H9 (cell line): ENCODE results near the gene GPD1. TPM values are rescaled to one million over a fixed set of nuclear protein-coding genes. Genes with fewer than 3 reads are reported as not detected.

Experiments
- DNase-seq: peaks from one replicate; pipeline ENCODE4 v3.0.0-alpha.2; 2017
- H2AFZ ChIP-seq: one replicate; pipeline ENCODE4 v1.6.1; 2013; ENCODE audit warnings: mild to moderate bottlenecking, low read length, control low read depth, moderate library complexity
- H2AK5ac ChIP-seq: 2 replicates; pipeline ENCODE4 v1.6.1; 2013; ENCODE audit warnings: low read length, control low read depth, mixed read lengths; ENCODE audit not compliant: insufficient read length
- H2BK120ac ChIP-seq: one replicate; pipeline ENCODE4 v1.6.1; 2013; ENCODE audit warnings: low read depth, mild to moderate bottlenecking, low read length, control low read depth, inconsistent platforms; ENCODE audit not compliant: poor library complexity, severe bottlenecking
- H2BK12ac ChIP-seq: 2 replicates; pipeline ENCODE4 v1.6.1; 2013; ENCODE audit warnings: low read length, control low read depth, mixed read lengths, low read depth; ENCODE audit not compliant: insufficient read length
- H2BK15ac ChIP-seq: 2 replicates; pipeline ENCODE4 v1.6.1; 2013; ENCODE audit warnings: low read depth, low read length, control low read depth
- H2BK20ac ChIP-seq: one replicate; pipeline ENCODE4 v1.6.1; 2013; ENCODE audit warnings: low read depth, mild to moderate bottlenecking, low read length, control low read depth, inconsistent platforms; ENCODE audit not compliant: poor library complexity, severe bottlenecking
- H2BK5ac ChIP-seq: 2 replicates; pipeline ENCODE4 v1.6.1; 2013; ENCODE audit warnings: low read length, control low read depth, mixed read lengths; ENCODE audit not compliant: insufficient read length
- H3K14ac ChIP-seq: 2 replicates; pipeline ENCODE4 v1.6.1; 2013; ENCODE audit warnings: low read length, control low read depth; ENCODE audit not compliant: insufficient read depth
- H3K18ac ChIP-seq: 2 replicates; pipeline ENCODE4 v1.6.1; 2013; ENCODE audit warnings: low read depth, mild to moderate bottlenecking, mixed read lengths, low read length, control low read depth; ENCODE audit not compliant: insufficient read length
- H3K23ac ChIP-seq: 2 replicates; pipeline ENCODE4 v1.6.1; 2013; ENCODE audit warnings: low read length, control low read depth, mixed read lengths, low read depth; ENCODE audit not compliant: insufficient read length
- H3K23me2 ChIP-seq: 2 replicates; pipeline ENCODE4 v1.6.1; 2013; ENCODE audit warnings: low read depth, mild to moderate bottlenecking, mixed read lengths, low read length, control low read depth; ENCODE audit not compliant: insufficient read length, poor library complexity, severe bottlenecking
- H3K27ac ChIP-seq: 2 replicates; pipeline ENCODE4 v1.5.1; 2013; ENCODE audit warnings: low read length, control low read depth, mixed read lengths, low read depth; ENCODE audit not compliant: insufficient read length
- H3K27me3 ChIP-seq: 2 replicates; pipeline ENCODE4 v1.6.1; 2013; ENCODE audit warnings: low read length, control low read depth, inconsistent platforms; ENCODE audit not compliant: insufficient read depth
- H3K4ac ChIP-seq: 2 replicates; pipeline ENCODE4 v1.6.1; 2013; ENCODE audit warnings: low read depth, mild to moderate bottlenecking, control low read depth, inconsistent platforms, low read length, moderate library complexity
- H3K4me1 ChIP-seq: 2 replicates; pipeline ENCODE4 v1.6.1; 2013; ENCODE audit warnings: low read length, control low read depth, inconsistent platforms; ENCODE audit not compliant: insufficient read depth
- H3K4me2 ChIP-seq: 2 replicates; pipeline ENCODE4 v1.6.1; 2013; ENCODE audit warnings: low read length, control low read depth, mixed read lengths; ENCODE audit not compliant: insufficient read length, insufficient read depth
- H3K56ac ChIP-seq: 2 replicates; pipeline ENCODE4 v1.6.1; 2013; ENCODE audit warnings: low read depth, mild to moderate bottlenecking, mixed read lengths, low read length, control low read depth; ENCODE audit not compliant: insufficient read length
- H3K79me1 ChIP-seq: 2 replicates; pipeline ENCODE4 v1.6.1; 2013; ENCODE audit warnings: low read depth, mild to moderate bottlenecking, moderate library complexity, low read length, control low read depth, inconsistent platforms; ENCODE audit not compliant: insufficient read depth, poor library complexity, severe bottlenecking
- H3K79me2 ChIP-seq: 2 replicates; pipeline ENCODE4 v1.6.1; 2013; ENCODE audit warnings: low read length, control low read depth, inconsistent platforms; ENCODE audit not compliant: insufficient read depth
- H3K9ac ChIP-seq: 2 replicates; pipeline ENCODE4 v1.6.1; 2013; ENCODE audit warnings: low read length, control low read depth, mixed read lengths; ENCODE audit not compliant: insufficient read length; ENCODE audit errors: extremely low read depth
- H3K9me3 ChIP-seq: one replicate; pipeline ENCODE4 v1.6.1; 2013; ENCODE audit warnings: low read depth, low read length, inconsistent platforms; ENCODE audit not compliant: control insufficient read depth
- H3T11ph ChIP-seq: one replicate; pipeline ENCODE4 v1.6.1; 2013; ENCODE audit warnings: mild to moderate bottlenecking, low read length, control low read depth, inconsistent platforms
- H4K20me1 ChIP-seq: one replicate; pipeline ENCODE4 v1.6.1; 2013; ENCODE audit not compliant: control insufficient read depth, insufficient read length, insufficient read depth
- H4K5ac ChIP-seq: 2 replicates; pipeline ENCODE4 v1.6.1; 2013; ENCODE audit warnings: low read depth, mild to moderate bottlenecking, mixed read lengths, low read length, control low read depth; ENCODE audit not compliant: insufficient read length
- H4K8ac ChIP-seq: replicated peaks from 2 replicates; pipeline ENCODE4 v1.6.1; 2013; ENCODE audit warnings: low read length, control low read depth, mixed read lengths, low read depth; ENCODE audit not compliant: insufficient read length
- H4K91ac ChIP-seq: 2 replicates; pipeline ENCODE4 v1.6.1; 2013; ENCODE audit warnings: low read depth, mild to moderate bottlenecking, moderate library complexity, mixed read lengths, low read length, control low read depth; ENCODE audit not compliant: insufficient read length
- H3K27ac Mint-ChIP-seq, 3 experiments: 2 replicates in 2 of 3; 3 replicates in 1 of 3; pipeline ENCODE4 v1.8.0; 2020 to 2021; ENCODE audit warnings: mixed read lengths in 3 of 3, mild to moderate bottlenecking in 1 of 3, moderate library complexity in 1 of 3
- H3K27me3 Mint-ChIP-seq: 2 replicates; pipeline ENCODE4 v1.8.0; 2021; ENCODE audit warnings: low read depth, mild to moderate bottlenecking, moderate library complexity, mixed read lengths
- H3K36me3 Mint-ChIP-seq, 3 experiments: 2 replicates in 2 of 3; 3 replicates in 1 of 3; pipeline ENCODE4 v1.8.0; 2020 to 2021; ENCODE audit warnings: low read depth in 3 of 3, mixed read lengths in 3 of 3; ENCODE audit not compliant: insufficient read depth in 1 of 3
- H3K4me1 Mint-ChIP-seq, 2 experiments: 2 replicates each; pipeline ENCODE4 v1.8.0; 2020; ENCODE audit warnings: mixed read lengths in 2 of 2
- H3K4me3 Mint-ChIP-seq, 2 experiments: 2 replicates in 1 of 2; 3 replicates in 1 of 2; pipeline ENCODE4 v1.8.0; 2020 to 2021; ENCODE audit warnings: mild to moderate bottlenecking in 2 of 2, mixed read lengths in 2 of 2, moderate library complexity in 1 of 2
- H3K9me3 Mint-ChIP-seq, 2 experiments: 2 replicates in 1 of 2; 3 replicates in 1 of 2; pipeline ENCODE4 v1.8.0; 2020; ENCODE audit warnings: mild to moderate bottlenecking in 2 of 2, mixed read lengths in 2 of 2, moderate library complexity in 1 of 2
- CTCF ChIP-seq: fragments of 200-600 bp; sonication (generic); conservative IDR thresholded peaks from 3 replicates; pipeline ENCODE4 v1.8.0; 2021; ENCODE audit warnings: antibody characterized with exemption, mild to moderate bottlenecking
- WGBS: extraction: QIAGEN DNeasy Blood & Tissue Kit; methylation state at CpG from one replicate; pipeline ENCODE4 v1.1.7; 2013; ENCODE audit warnings: missing lambda C conversion rate, low lambda C conversion rate, mixed read lengths; ENCODE audit not compliant: insufficient read length; ENCODE audit errors: extremely low coverage; 5-methylcytosine and 5-hydroxymethylcytosine counted together
- total RNA-seq: library from RNA; stranded (reverse); gene quantifications from 2 replicates; pipeline ENCODE4 v1.2.1, GENCODE V29; 2021

GPD1 gene
- total RNA-seq, 1 experiment from 2014 or later: 0.70 TPM

- no peak overlapping the region for H3K9ac ChIP-seq
- no peak overlapping the region for H2BK15ac ChIP-seq
- DNase-seq: no peak
- peaks cover 3% of the 10 kb centered on the region for H3K23me2 ChIP-seq
- Mint-ChIP-seq H3K4me3 (no peak overlapping the region), H3K4me1 (peaks cover 1 to 10% of the 10 kb centered on the region in 2 experiments; a peak in 2 of 4 replicates), H3K27me3 (no peaks in the 10 kb centered on the region), H3K36me3 (peaks cover 2 to 14% (median 9%) of the 10 kb centered on the region in 3 experiments; a peak in 4 of 7 replicates), H3K9me3 (no peaks in the 10 kb centered on the region), H3K27ac (no peak overlapping the region)
- no peak overlapping the region for H3K14ac ChIP-seq
- no peaks in the 10 kb centered on the region for H3K27me3 ChIP-seq
- no peak overlapping the region for H3K56ac ChIP-seq
- H2BK20ac ChIP-seq: no peak overlapping the region
- H4K91ac ChIP-seq: no peak overlapping the region
- peaks cover 3% of the 10 kb centered on the region for H3K79me1 ChIP-seq
- no peak overlapping the region for H3K4ac ChIP-seq
- H3K4me1 ChIP-seq: no peaks in the 10 kb centered on the region
- H3K27ac ChIP-seq: no peak overlapping the region
- no peak overlapping the region for H4K8ac ChIP-seq
- H3K9me3 ChIP-seq: no peaks in the 10 kb centered on the region
- no peak for TF ChIP-seq CTCF
- no peak overlapping the region for H2AFZ ChIP-seq
- H2BK5ac ChIP-seq: no peak overlapping the region
- no peak overlapping the region for H3K4me2 ChIP-seq
- no peaks in the 10 kb centered on the region for H3K79me2 ChIP-seq
- H4K20me1 ChIP-seq: no peaks in the 10 kb centered on the region
- H3T11ph ChIP-seq: no peak overlapping the region
- H4K5ac ChIP-seq: no peak overlapping the region
- no CpG with 5 or more reads among the region's 6 CpGs for WGBS
- no peak overlapping the region for H2AK5ac ChIP-seq
- no peak overlapping the region for H3K18ac ChIP-seq
- H3K23ac ChIP-seq: no peak overlapping the region
- no peak overlapping the region for H2BK120ac ChIP-seq
- no peak overlapping the region for H2BK12ac ChIP-seq
Observed at GRCh38 chr12:50117057-50117622, 13.3 kb downstream of the GPD1 start.
